ENCODE data around the gene PPP1R3F.

The PPP1R3F gene

DNA sequence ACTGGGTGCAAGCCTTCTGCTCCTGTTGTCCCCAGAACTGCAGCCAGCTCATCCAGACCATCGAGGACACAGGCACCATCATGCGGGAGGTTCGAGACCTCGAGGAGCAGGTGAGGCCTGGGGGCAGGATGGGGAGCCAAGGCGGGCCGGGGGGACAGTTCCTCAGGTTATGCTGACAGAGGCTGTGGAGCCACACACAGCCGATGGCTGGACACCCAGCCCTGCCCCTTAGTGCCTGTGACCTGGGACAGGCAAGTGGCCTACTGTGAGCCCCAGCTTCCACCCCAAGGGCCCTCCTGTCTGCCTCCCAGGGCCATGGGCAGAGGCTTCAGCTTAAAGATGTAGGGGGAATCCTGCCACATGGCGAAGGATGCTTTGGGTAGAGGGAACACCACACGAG, 20.0 kb upstream of the PPP1R3F start:
- DNase-seq, result no peak

GRCh38 chrX:49250066-49250465, 19.5 kb upstream of the PPP1R3F start:
- DNase-seq, result no peak

DNA sequence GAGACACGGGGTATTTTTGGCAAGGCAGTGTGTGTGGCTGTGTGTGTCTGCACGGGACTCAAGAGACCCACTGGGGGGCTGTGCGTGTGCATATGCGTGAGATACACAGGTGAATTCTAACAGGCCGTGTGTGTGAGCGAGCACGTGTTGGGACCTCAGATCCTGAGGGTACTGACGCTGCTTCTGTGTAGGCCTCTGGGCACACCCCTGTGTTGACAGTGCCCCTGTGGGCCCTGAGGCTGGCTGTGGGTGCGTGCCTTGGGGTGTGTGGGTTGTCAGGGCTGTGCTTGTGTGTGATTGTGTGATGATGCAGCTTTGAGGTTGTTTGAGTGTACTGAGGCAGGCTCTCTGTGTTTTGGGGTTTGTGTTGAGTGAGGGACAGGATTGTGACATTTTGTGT, 19.0 kb upstream of the PPP1R3F start:
- DNase-seq, result no peak

DNA sequence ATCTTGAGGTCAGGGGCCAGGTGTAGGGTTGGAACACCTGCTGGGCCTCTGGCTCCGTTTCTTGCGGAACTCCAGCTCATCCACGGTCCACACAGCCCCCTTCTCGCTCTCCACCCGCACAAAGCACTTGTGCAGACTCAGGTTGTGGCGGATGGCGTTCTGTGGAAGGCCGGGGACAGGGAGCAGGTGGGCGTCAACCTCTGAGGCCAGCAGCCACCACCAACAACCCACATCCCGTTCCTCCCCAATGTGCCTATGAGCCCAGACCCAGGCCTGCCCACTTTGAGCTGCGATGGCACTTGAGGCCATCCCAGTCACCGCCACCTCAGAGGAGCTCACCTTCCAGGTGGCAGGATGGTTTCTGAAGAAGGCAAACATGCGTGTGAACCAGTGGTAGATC, 18.3 kb upstream of the PPP1R3F start:
- DNase-seq, result no peak

DNA sequence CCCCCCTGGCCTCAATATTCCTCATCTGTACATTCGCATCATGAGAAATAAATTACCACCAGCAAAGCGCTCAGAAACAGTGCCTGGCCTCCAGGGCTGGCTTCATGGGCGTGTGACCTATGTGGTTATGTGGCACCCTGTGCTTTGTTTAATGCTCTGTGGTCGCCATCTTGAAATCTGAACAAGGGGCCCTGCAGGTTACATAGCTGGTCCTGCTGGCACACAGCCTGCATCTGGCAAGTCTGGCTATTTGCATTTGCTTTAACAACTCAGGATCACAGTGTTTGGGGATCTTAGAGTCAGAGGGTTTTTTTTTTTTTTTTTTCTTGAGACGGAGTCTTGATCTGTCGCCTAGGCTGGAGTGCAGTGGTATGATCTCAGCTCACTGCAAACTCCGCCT, 15.0 kb upstream of the PPP1R3F start:
- DNase-seq, result no peak

GRCh38 chrX:49256268-49256995, 13.2 kb upstream of the PPP1R3F start:
- DNase-seq, result no peak

- DNase-seq, result no peak
Measured at GRCh38 chrX:49257074-49257790, 12.4 kb upstream of the PPP1R3F start.

- no peak for DNase-seq
Measured at GRCh38 chrX:49257846-49258748, 11.5 kb upstream of the PPP1R3F start.

DNA sequence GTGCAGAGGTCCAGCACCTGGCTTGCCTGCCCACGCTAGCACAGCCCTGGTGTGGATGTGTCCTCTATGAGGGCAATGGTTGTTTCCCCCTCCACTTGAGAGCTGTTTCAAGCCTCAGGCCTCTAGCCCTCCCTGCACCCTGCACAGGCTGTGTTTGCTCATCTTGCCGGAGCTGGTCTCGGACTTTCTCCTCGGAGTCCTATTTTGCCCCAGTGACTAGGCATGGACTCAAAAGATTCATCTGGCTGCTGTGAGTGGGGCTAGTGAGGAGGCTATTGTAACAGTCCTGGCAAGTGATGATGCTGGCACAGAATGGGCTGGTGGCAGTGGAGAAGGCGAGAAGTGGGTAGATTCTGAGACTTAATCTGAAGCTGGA, 10.9 kb upstream of the PPP1R3F start:
- no peak for DNase-seq

DNA sequence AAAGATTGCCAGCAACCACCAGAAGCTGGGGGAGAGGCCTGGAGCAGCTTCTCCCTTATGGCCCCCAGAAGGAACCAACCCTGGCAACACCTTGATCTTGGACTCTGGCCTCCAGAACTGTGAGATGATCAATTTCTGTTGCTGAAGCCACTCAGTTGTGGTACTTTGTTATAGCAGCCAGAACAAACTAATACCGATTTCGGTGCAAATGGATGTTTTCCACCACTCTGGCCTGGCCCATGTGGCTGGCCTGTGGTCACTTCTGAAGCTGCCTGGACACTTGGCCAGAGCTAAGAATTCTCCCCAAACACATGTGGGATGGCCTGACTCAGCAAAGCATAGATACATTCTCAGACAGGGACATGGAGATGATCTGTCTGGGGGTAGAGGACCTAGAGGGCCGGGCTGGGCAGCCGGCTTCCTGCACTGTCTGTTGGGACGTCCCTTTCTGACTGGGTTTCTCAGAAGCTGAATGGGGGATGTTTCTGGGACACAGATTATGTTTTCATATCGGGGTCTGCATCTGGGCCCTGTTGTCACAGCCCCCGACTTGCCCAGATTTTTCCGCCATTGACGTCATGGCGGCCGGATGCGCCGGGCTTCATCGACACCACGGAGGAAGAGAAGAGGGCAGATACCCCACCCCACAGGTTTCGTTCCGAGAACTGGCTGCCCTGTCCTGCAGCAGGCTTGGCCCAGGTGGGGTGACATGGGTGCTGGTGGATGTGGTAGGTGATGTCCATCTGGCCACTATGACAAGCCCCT, 9.2 kb upstream of the PPP1R3F start:
- no peak for DNase-seq

DNA sequence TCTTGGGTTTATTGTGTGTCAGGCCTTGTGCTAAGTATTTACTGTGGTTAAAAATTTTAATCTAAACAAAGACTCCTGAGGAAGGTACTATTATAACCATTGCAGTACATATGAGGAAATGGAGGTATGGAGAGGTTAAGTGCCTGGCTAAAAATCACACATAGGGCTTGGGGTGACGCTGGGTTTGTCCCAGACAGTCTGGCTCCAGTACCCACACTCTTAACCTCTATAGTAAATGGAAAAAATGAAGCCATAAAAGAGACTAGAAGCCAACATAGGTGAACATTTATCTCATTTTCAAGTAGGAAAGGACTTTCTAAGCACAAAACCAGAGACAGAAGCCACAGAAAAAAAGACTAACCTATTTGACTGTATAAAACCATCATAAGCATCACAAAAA, 7.0 kb upstream of the PPP1R3F start:
- no peak for DNase-seq

- no peak for DNase-seq
Measured at GRCh38 chrX:49263631-49264030, 6.0 kb upstream of the PPP1R3F start.

- no peak for DNase-seq
Measured at GRCh38 chrX:49264460-49264859, 5.1 kb upstream of the PPP1R3F start, which contains the start of gene FOXP3. Gene FOXP3, minus strand, starts transcription at chrX:49264710. Its CDS starts 6,205 bp downstream, at chrX:49258505.

GRCh38 chrX:49266523-49267445, 2.8 kb upstream of the PPP1R3F start:
- no peak for DNase-seq

- no peak for DNase-seq
Measured at GRCh38 chrX:49268702-49269009, 937 bp upstream of the PPP1R3F start.

DNA sequence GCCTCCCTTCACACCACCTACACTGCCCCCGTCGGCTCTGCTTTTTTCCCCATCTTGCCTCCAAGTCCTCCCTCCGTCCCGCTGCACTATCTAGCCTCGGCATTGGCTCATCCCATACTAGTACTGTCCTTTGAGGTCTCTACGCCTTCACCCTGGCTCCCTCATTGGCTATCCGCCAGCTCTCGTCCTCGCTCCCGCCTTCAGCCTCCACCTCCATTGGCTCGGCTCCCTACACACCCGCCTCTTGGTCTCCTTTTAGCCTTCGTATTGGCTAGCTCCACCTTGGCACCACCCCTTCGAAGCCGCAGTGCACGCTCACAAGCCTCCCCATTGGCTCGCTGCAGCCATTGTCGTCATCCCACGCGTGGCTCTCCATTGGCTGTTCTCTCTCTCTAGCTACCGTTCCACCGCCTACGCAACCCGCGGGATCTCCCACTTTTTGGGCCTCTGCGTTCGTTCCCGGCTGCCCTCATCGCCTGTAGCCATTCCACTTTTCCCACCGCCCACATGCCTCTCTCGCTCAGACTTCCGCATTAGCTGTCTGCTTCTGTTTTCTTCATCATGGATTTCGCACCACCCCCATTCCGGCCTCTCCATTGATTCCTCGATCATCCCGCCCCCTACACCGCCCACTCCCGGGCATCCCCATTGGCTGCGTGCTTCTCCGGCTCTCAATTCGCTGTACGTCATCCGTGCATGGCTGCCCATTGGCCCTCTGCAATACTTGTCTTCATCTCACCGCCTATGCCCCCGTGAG, 405 bp upstream of the PPP1R3F start:
- DNase-seq, result peak; percentile 96

GRCh38 chrX:49270249-49270921, 792 bp downstream of the PPP1R3F start:
- no peak for DNase-seq

DNA sequence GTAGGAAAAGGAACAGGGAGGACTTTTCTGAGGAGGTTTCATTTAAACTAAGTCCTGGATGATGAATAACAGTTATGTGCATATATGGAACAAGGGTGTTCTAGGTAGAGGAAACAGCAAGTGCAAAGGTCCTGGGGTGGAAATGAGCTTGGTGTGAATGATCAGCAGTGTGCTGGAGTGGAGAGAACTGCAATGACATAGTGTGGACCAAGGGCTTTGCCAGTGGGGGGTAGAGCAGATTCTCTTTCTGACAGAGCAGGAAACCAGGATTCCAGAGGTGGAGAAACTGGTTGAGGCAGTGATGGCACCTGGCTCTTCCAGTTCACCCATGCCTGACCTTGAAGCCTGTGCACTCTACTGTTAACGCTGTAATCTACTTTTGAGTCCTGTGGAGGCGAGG, 1.7 kb downstream of the PPP1R3F start:
- no peak for DNase-seq

DNA sequence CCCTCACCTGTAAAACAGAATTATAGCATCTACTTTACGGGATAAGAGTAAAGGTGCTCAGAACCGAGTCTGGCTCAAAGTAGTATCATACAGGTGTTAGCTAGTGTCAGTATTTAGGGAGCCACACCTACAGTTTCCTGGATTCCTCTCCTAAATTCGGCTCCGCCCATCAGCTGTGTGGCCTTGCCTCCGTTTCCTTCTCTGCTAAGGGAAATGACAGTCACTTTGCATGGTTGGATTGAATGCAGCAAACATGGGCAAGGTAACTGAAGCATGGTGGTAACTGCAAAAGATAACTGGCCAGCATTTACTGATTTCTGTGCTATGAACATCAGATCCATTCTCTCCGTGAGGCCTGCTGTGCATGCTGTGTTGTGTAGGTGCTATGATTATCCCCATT, 2.8 kb downstream of the PPP1R3F start:
- no peak for DNase-seq

- no peak for DNase-seq
Measured at GRCh38 chrX:49273181-49273727, 3.7 kb downstream of the PPP1R3F start.
